ENCODE data around the gene SNPH.

DNA sequence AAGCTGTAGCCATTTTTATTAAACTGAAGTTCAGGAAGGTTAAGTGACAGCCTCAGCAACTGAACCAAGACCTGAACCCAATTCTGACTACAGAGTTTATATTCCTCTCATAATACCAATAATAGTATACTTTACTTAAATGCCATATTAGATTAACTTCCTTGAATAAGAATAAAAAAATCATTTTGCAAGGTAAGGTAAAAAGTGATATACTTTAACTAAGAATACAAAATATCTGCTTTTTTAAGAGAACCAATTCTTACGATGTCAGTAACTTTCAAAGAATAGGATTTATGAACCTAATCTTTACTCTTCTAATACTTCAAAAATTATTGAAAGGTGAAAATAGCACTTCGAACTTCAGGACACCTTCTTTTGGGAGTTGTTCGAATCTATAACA, 36.6 kb upstream of the SNPH start:
- TF ChIP-seq CTCF (IDR thresholded peaks at IDR 0.05) = no peak
- TF ChIP-seq POLR2A (IDR thresholded peaks at IDR 0.05) = no peak
